ENCODE results near the gene TRAPPC1. TPM values are rescaled to one million over a fixed set of nuclear protein-coding genes. Genes with fewer than 3 reads are reported as not detected.

The TRAPPC1 gene
- total RNA-seq, 4 donors from 2014 or later: 19.4 to 41.7 (median 30.0) TPM

DNA sequence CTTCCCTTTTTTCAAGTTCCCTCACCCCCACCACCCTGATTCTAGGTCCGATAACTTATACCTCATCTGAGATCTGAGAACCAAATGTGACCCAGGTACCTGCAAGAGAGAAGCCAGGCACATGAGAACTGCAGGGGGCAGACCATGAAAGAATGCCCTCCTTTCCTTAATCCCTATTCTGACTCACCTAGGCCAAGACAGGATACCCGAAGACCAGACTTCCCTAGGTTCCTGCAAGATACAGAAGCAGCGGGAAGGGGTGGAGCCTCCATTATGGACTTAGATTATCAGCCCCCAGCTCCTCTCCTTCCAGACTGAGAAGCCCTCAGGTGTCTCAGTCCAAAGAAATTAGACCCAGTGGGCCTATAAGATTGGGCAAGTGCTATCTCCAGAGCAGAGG lies 4.2 kb downstream of the TRAPPC1 start:
- TF ChIP-seq, protein P1, sequence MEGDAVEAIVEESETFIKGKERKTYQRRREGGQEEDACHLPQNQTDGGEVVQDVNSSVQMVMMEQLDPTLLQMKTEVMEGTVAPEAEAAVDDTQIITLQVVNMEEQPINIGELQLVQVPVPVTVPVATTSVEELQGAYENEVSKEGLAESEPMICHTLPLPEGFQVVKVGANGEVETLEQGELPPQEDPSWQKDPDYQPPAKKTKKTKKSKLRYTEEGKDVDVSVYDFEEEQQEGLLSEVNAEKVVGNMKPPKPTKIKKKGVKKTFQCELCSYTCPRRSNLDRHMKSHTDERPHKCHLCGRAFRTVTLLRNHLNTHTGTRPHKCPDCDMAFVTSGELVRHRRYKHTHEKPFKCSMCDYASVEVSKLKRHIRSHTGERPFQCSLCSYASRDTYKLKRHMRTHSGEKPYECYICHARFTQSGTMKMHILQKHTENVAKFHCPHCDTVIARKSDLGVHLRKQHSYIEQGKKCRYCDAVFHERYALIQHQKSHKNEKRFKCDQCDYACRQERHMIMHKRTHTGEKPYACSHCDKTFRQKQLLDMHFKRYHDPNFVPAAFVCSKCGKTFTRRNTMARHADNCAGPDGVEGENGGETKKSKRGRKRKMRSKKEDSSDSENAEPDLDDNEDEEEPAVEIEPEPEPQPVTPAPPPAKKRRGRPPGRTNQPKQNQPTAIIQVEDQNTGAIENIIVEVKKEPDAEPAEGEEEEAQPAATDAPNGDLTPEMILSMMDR (IDR thresholded peaks at IDR 0.05 in 4 of 5, conservative IDR thresholded peaks at IDR 0.05 in 1 of 5): no peak
- TF ChIP-seq POLR2A (IDR thresholded peaks at IDR 0.05): no peak
- intact Hi-C loops (cut with DNase I; ENCODE audit: low total_unique reads): no loop called here
- Histone ChIP-seq H3K27ac (no peak overlapping the region), H3K4me1 (peaks cover 6 to 16% of the 10 kb centered on the region in 2 donors), H3K9me3 (no peaks in the 10 kb centered on the region), H3K4me3 (no peak overlapping the region), H3K27me3 (no peaks in the 10 kb centered on the region), H3K36me3 (no peaks in the 10 kb centered on the region)
- DNase-seq (no peak), ATAC-seq (no peak)
- in situ Hi-C loops (cut with MboI; ENCODE audit: low sequenced_read_pairs in 4 of 4): no loop called here

DNA sequence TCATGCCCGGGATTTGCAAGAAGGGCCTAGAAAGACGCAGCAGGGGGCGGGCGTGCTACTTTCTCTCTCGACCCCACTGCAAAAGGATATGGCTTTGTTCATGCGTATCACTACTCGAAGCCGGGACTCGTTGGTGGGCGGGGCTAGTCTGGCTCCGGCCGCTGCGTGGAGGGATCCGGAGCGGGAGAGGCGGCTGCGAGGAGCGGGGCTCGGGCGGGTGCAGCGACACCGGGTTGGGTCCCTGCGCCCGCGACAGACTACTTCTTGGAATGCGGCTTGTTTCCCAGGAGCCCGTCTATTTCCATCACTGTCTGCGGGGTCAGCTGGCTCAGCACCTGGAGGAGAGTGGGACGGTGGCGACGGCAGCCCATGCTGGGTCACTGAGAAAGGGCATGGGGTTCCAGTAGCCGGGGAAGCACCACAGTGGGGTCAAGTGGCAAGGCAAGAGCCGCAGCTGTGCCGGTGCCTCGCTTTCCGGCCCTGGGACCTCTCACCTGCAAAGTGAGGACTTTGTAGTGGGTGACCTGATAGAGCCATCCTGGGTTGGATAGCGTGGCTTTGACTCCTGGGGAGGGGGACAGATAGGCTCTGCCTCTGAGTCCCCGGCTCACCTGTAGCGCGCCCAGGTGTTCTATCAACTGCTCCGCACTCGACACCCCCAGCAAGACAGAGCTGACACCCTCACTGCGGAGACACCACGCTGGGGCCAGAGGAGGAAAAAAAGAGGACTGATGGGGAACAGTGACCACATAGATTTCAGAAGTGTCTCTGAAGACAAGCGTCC lies 8.7 kb downstream of the TRAPPC1 start:
- intact Hi-C loops (cut with DNase I; ENCODE audit: low total_unique reads) (no loop called here), in situ Hi-C loops (cut with MboI; ENCODE audit: low sequenced_read_pairs in 4 of 4) (no loop called here)
- ATAC-seq (peak; percentile 87 to 93), DNase-seq (peak; percentile 52 to 76)
- Histone ChIP-seq H3K27ac (peak overlapping the region; percentile 58 to 74 (median 60)), H3K36me3 (no peaks in the 10 kb centered on the region), H3K4me1 (peaks cover 5 to 12% of the 10 kb centered on the region in 2 donors), H3K27me3 (no peaks in the 10 kb centered on the region), H3K9me3 (no peaks in the 10 kb centered on the region), H3K4me3 (peak overlapping the region; percentile 53 to 77 (median 60))
- TF ChIP-seq, protein P1 (IDR thresholded peaks at IDR 0.05 in 4 of 5, conservative IDR thresholded peaks at IDR 0.05 in 1 of 5): no peak
- peak; percentile 43 to 57 for TF ChIP-seq POLR2A (IDR thresholded peaks at IDR 0.05)

DNA sequence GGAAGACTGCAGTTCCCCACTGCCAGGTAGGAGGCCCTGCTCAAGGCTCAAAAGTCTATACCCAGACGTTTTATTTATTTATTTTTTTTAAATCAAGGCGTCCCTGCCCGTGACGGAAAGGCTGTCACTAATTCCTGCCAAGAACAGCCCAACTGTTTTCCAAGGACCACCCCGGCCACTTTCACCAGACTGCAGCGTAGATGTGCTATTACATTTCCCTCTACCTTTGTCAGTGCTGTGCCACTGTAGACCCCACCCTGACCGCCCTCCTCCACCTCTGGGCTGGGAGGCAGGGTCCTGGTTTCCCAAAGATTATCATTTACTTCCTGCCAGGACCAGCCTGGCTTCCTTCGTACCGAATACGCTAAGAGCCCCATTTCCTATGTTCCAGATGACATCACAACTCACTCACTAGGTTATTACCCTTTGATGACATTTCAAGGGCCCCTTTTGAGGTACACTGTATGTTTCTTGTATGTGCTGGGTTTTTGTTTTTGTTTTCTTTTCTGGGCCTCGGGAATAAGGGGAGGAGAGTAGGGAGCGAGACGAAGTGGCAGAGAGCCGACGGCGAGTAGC lies 9.4 kb downstream of the TRAPPC1 start:
- no peak for TF ChIP-seq POLR2A (IDR thresholded peaks at IDR 0.05)
- TF ChIP-seq, protein P1 (IDR thresholded peaks at IDR 0.05 in 4 of 5, conservative IDR thresholded peaks at IDR 0.05 in 1 of 5): no peak
- H3K27me3 ChIP-seq: no peaks in the 10 kb centered on the region
- H3K27ac ChIP-seq: peak overlapping the region; percentile 58 to 74 (median 60)
- H3K36me3 ChIP-seq: no peaks in the 10 kb centered on the region
- peak overlapping the region; percentile 53 to 77 (median 60) for H3K4me3 ChIP-seq
- in situ Hi-C loops (cut with MboI; ENCODE audit: low sequenced_read_pairs in 4 of 4) (no loop called here), intact Hi-C loops (cut with DNase I; ENCODE audit: low total_unique reads) (no loop called here)
- ATAC-seq (peak; percentile 9 to 11), DNase-seq (no peak)
- no peaks in the 10 kb centered on the region for H3K9me3 ChIP-seq
- H3K4me1 ChIP-seq: peaks cover 5 to 12% of the 10 kb centered on the region in 2 donors

DNA sequence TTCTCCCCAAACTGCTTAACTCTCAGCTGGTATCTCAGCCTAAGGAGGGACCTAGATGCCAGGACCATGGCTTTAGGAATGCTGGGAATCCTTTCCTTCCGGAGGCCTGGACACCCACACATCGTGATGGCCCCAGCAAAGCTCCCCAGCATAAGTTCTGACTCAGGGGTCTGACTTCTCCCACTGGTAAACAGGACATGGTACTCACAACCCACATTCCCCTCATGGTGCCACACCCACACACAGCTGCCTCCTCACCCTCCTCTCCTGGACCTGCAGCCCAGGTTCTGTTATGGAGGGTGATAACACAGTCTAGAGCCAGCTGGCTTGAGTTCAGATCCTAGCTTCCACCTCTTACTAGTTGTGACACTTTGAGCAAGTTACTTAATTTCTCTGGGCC lies 14.9 kb downstream of the TRAPPC1 start:
- Histone ChIP-seq H3K4me1 (peaks cover 17 to 21% of the 10 kb centered on the region in 2 donors), H3K4me3 (peak overlapping the region in 2 of 4 donors; percentile 79 to 81), H3K27me3 (no peaks in the 10 kb centered on the region), H3K9me3 (no peaks in the 10 kb centered on the region), H3K27ac (peak overlapping the region; percentile 85 to 92 (median 90)), H3K36me3 (no peaks in the 10 kb centered on the region)
- intact Hi-C loops (cut with DNase I; ENCODE audit: low total_unique reads): loop anchor here (5.0 kb wide), 1 partner anchor 60 kb away; the partner anchor contains the start of genes CYB5D1, NAA38 and TMEM88
- no peak for TF ChIP-seq POLR2A (IDR thresholded peaks at IDR 0.05)
- DNase-seq: no peak
- no peak for ATAC-seq
- in situ Hi-C loops (cut with MboI; ENCODE audit: low sequenced_read_pairs in 4 of 4): loop anchor here in 1 of 4 donors (10.0 kb wide), 1 partner anchor 78 kb away; no protein-coding TSS in a partner anchor

DNA sequence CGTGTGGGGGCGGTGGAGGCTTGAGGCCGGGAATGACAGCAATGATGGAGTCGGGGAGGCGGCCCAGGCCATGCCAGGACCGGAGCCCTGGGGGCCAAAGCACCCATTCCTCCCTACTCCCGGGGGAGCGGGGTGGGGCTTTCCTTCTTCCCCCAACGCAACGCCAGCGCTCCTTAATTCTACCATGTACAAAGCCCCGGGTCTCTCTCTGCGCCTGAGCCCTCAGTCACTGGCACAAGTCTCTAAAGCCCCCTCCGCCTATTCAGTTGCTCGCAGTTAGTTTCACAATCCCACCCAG lies 15.4 kb downstream of the TRAPPC1 start:
- Histone ChIP-seq H3K27ac (peak overlapping the region; percentile 85 to 92 (median 90)), H3K9me3 (no peaks in the 10 kb centered on the region), H3K4me3 (peak overlapping the region; percentile 79 to 81 (median 80)), H3K4me1 (peaks cover 17 to 21% of the 10 kb centered on the region in 2 donors), H3K27me3 (no peaks in the 10 kb centered on the region), H3K36me3 (no peaks in the 10 kb centered on the region)
- no peak for DNase-seq
- no peak for TF ChIP-seq POLR2A (IDR thresholded peaks at IDR 0.05)
- TF ChIP-seq, protein P1 (IDR thresholded peaks at IDR 0.05 in 4 of 5, conservative IDR thresholded peaks at IDR 0.05 in 1 of 5): no peak
- no peak for ATAC-seq
- intact Hi-C loops (cut with DNase I; ENCODE audit: low total_unique reads) (loop anchor here (5.0 kb wide), 1 partner anchor 59 kb away; the partner anchor contains the start of genes CYB5D1, NAA38 and TMEM88), in situ Hi-C loops (cut with MboI; ENCODE audit: low sequenced_read_pairs in 4 of 4) (loop anchor here in 1 of 4 donors (10.0 kb wide), 1 partner anchor 78 kb away; no protein-coding TSS in a partner anchor)
